22Rv1 (cell line): Measurements from ENCODE around the gene ZNF579.

Source experiments
- ZFX ChIP-seq: fragments of 450-650 bp; IDR thresholded peaks from 2 replicates; pipeline ENCODE4 v1.6.1; 2017; ENCODE audit warnings: antibody characterized with exemption, borderline replicate concordance
- TF ChIP-seq, protein P1 (sequence below): fragments of 450-650 bp; IDR thresholded peaks from 2 replicates; pipeline ENCODE4 v1.5.1; 2017; ENCODE audit warnings: mild to moderate bottlenecking

DNA sequence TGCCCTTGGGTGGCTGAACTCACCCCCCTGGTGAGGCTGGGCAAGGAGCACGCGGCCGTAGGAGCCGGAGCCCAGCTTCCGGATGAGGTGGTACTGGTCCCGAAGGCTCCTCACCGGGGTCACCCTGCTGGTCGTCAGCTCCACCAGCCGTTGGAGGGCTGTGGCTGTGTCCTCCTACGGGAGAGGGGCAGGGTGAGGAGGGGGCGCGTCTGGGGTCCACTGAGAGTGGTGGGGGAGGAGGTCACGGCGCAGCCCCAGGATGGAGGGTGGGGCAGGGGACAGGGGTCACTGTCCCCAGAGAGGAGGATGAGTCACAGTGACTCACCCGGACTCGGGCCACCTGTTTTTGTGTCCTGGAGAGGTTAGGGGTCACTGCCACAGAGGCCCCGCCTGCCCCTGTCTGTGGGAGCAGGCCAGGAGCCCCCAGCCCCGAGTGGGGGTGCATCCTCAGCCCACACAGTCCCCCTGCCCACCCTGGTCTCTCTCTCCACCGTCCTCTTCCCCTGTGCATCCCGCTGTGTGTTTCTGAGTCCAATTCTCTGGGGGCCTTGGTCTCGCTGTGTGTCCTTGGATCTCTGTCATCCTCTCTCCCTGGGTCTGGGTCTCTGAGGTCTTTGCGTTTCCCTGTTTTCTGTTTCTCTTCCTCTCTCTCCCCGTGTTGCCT lies 35.7 kb downstream of the ZNF579 start:
- TF ChIP-seq, protein P1, sequence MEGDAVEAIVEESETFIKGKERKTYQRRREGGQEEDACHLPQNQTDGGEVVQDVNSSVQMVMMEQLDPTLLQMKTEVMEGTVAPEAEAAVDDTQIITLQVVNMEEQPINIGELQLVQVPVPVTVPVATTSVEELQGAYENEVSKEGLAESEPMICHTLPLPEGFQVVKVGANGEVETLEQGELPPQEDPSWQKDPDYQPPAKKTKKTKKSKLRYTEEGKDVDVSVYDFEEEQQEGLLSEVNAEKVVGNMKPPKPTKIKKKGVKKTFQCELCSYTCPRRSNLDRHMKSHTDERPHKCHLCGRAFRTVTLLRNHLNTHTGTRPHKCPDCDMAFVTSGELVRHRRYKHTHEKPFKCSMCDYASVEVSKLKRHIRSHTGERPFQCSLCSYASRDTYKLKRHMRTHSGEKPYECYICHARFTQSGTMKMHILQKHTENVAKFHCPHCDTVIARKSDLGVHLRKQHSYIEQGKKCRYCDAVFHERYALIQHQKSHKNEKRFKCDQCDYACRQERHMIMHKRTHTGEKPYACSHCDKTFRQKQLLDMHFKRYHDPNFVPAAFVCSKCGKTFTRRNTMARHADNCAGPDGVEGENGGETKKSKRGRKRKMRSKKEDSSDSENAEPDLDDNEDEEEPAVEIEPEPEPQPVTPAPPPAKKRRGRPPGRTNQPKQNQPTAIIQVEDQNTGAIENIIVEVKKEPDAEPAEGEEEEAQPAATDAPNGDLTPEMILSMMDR = no peak
- TF ChIP-seq ZFX = no peak
